Gastroesophageal sphincter (tissue), 3 donors: Measurements from ENCODE around the gene TPP1.

Source experiments
- CTCF ChIP-seq, 4 experiments: fragments of 200-600 bp in 2 of 4; fragments of 450-650 bp in 2 of 4; sonication (generic) in 1 of 4; IDR thresholded peaks; one replicate each; pipeline ENCODE4 v1.5.1; 2017 to 2019; ENCODE audit warnings: antibody characterized with exemption in 4 of 4, mild to moderate bottlenecking in 2 of 4, moderate library complexity in 2 of 4
- EP300 ChIP-seq: sonication (generic); formaldehyde crosslinking; IDR thresholded peaks from one replicate; pipeline ENCODE4 v1.6.1; 2017; ENCODE audit warnings: antibody characterized with exemption, mild to moderate bottlenecking
- POLR2A ChIP-seq, 2 donors: fragments of 450-650 bp; IDR thresholded peaks; one replicate each; pipeline ENCODE4 v1.6.1; 2017; ENCODE audit warnings: antibody characterized with exemption in 2 of 2, mild to moderate bottlenecking in 2 of 2, moderate library complexity in 1 of 2
- POLR2AphosphoS5 ChIP-seq: sonication (generic); formaldehyde crosslinking; IDR thresholded peaks from one replicate; pipeline ENCODE4 v1.6.1; 2017; ENCODE audit warnings: antibody characterized with exemption

GRCh38 chr11:6563667-6564066 lies 55.6 kb downstream of the TPP1 start:
- TF ChIP-seq CTCF (IDR thresholded peaks at IDR 0.05) = no peak
- TF ChIP-seq POLR2AphosphoS5 = no peak
- no peak for TF ChIP-seq POLR2A (IDR thresholded peaks at IDR 0.05)
- TF ChIP-seq EP300 = no peak
